ENCODE data around the gene MRPS6. TPM values are rescaled to one million over a fixed set of nuclear protein-coding genes. Genes with fewer than 3 reads are reported as not detected.

The MRPS6 gene
- total and polyA plus RNA-seq, 7 donors: 38.8 to 191 (median 80.0) TPM

DNA sequence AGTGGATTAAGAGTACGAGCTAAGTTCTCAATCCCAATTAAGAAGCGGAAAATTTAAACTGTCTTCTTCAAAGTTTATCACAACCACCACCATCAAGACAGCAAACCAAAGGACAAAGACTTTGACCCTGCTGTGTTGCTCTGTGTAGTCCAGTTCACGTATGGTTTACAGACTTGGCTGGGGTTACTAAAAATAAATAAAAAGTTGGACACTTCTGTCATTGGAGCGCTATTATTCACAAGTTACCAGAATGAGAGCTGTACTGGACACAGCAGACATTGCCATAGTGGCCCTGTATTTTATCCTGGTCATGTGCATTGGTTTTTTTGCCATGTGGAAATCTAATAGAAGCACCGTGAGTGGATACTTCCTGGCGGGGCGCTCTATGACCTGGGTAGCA, 21.6 kb downstream of the MRPS6 start:
- TF ChIP-seq CTCF (IDR thresholded peaks at IDR 0.05): no peak
- intact Hi-C loops (cut with DNase I): no loop called here
- Histone ChIP-seq H3K4me1 (peaks cover 35% of the 10 kb centered on the region), H3K9me3 (no peaks in the 10 kb centered on the region), H3K4me3 (no peak overlapping the region), H3K27ac (no peak overlapping the region), H3K27me3 (ENCODE audit: insufficient read depth in 3 of 3, low read length in 2 of 3) (no peaks in the 10 kb centered on the region), H3K36me3 (ENCODE audit: insufficient read depth in 1 of 2, low read depth in 1 of 2) (peaks cover 4 to 21% of the 10 kb centered on the region in 2 donors)
- ATAC-seq (peak; percentile 23 to 59 (median 48)), DNase-seq (no peak)
- 62 to 87% (median 63%) methylated on average over 7 of the region's 7 CpGs for WGBS, 3 donors

DNA sequence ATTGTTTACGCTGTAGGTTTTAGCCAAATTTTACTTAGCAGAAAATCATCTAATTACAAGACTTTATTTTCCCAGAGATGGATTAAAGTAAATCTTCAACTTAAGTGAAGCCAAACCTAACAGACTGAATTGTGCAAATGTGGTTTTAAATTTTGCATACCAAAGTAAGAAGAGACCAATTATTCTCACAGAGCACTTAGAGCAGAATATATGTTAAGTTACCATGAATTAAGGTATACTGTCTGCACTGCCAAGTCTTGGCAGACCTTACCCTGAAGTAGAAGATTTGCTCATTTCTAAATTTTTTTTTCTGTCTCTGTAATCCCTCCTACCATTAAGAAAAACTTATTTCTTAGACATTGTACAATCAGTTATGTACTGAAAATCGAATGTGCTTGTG, 24.1 kb downstream of the MRPS6 start:
- no peak overlapping the region for H3K4me3 ChIP-seq
- DNase-seq (no peak), ATAC-seq (no peak)
- intact Hi-C loops (cut with DNase I): no loop called here
- peaks cover 24% of the 10 kb centered on the region for H3K4me1 ChIP-seq
- peaks cover 4 to 21% of the 10 kb centered on the region in 2 donors for H3K36me3 ChIP-seq (ENCODE audit: insufficient read depth in 1 of 2, low read depth in 1 of 2)
- no peak overlapping the region for H3K27ac ChIP-seq
- 83 to 90% (median 86%) methylated on average over 2 of the region's 2 CpGs for WGBS, 3 donors
- TF ChIP-seq CTCF (IDR thresholded peaks at IDR 0.05): no peak
- no peaks in the 10 kb centered on the region for H3K9me3 ChIP-seq
- no peaks in the 10 kb centered on the region for H3K27me3 ChIP-seq (ENCODE audit: insufficient read depth in 3 of 3, low read length in 2 of 3)

DNA sequence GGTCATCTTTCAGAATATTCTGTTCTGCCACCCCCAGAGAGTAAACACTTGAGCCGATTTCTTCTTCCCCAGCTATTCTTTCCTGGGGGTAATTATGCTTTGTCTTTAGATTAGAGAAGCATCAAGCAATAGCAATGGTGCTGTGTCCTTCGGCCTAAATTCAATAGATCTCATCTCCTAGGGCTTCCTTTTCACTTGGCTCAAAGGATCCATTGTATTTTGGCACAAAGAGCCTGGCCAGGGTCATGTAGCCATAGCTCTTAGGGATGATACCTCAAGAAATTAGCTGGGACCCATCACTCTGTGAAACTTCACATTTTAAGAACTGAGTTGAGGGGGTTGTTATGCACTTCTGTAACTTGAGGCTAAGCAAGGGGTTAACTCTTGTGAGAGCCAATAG, 27.0 kb downstream of the MRPS6 start:
- intact Hi-C loops (cut with DNase I): no loop called here

GRCh38 chr21:34100790-34101189, 27.4 kb downstream of the MRPS6 start:
- TF ChIP-seq CTCF (IDR thresholded peaks at IDR 0.05): no peak
- no peak overlapping the region for H3K4me3 ChIP-seq
- 68 to 70% (median 69%) methylated on average over 4 of the region's 4 CpGs for WGBS, 3 donors
- no peaks in the 10 kb centered on the region for H3K9me3 ChIP-seq
- DNase-seq: no peak
- H3K27me3 ChIP-seq (ENCODE audit: insufficient read depth in 3 of 3, low read length in 2 of 3): no peaks in the 10 kb centered on the region
- peaks cover 0 to 10% of the 10 kb centered on the region in 2 donors for H3K36me3 ChIP-seq (ENCODE audit: insufficient read depth in 1 of 2, low read depth in 1 of 2)
- H3K4me1 ChIP-seq: peaks cover 36% of the 10 kb centered on the region
- H3K27ac ChIP-seq: no peak overlapping the region
- ATAC-seq: peak; percentile 49 to 81 (median 59)
- intact Hi-C loops (cut with DNase I): no loop called here

More for the DNA sequence above, 27.0 kb downstream of the MRPS6 start:
- H3K36me3 ChIP-seq (ENCODE audit: insufficient read depth in 1 of 2, low read depth in 1 of 2): peaks cover 1 to 15% of the 10 kb centered on the region in 2 donors
- TF ChIP-seq CTCF (IDR thresholded peaks at IDR 0.05): no peak
- ATAC-seq (no peak), DNase-seq (no peak)
- H3K27me3 ChIP-seq (ENCODE audit: insufficient read depth in 3 of 3, low read length in 2 of 3): no peaks in the 10 kb centered on the region
- H3K4me3 ChIP-seq: no peak overlapping the region
- no peak overlapping the region for H3K27ac ChIP-seq
- no peaks in the 10 kb centered on the region for H3K9me3 ChIP-seq
- WGBS, 3 donors: 89 to 90% (median 89%) methylated on average over 2 of the region's 2 CpGs
- H3K4me1 ChIP-seq: peaks cover 32% of the 10 kb centered on the region

DNA sequence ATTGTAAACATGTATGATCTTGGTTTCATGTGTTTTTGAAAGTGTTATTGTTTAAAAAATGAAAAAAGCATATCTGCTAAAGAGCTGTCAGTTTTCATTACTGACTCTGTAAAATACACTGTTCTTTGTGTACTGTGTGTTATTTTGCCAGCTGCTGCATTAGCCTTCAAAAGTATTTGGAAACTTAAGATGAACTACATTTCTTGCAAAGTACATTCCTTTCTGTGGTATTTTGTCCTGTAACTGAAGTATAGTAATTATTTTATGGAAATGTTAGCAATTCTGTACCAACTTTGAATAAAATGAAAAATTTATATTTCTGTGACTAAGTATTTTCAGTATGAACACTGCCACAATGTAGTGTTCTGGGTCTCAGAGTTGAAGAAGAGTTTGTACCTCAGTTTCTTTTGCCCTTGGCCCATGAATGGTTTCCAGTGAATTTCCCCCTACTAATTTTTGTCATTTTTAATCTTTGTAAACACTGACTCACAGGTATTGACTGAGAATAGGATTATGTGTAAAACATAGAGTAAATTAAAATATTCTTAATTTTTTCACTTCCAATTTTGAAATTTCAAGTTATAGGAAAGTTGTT, 32.7 kb downstream of the MRPS6 start:
- intact Hi-C loops (cut with DNase I): no loop called here
- ATAC-seq: no peak

More for the DNA sequence above, 32.7 kb downstream of the MRPS6 start:
- Histone ChIP-seq H3K27ac (no peak overlapping the region), H3K36me3 (ENCODE audit: insufficient read depth in 1 of 2, low read depth in 1 of 2) (no peaks in the 10 kb centered on the region), H3K27me3 (ENCODE audit: insufficient read depth in 3 of 3, low read length in 2 of 3) (no peaks in the 10 kb centered on the region), H3K4me1 (peaks cover 25% of the 10 kb centered on the region), H3K9me3 (no peaks in the 10 kb centered on the region), H3K4me3 (no peak overlapping the region)
- no peak for TF ChIP-seq CTCF (IDR thresholded peaks at IDR 0.05)
- DNase-seq: no peak
